Activated T-helper 1 cell treated with anti-CD3 and anti-CD28 coated beads, Interleukin-12 subunit alpha, Interleukin-12 subunit beta, Interleukin-2, Interleukin-4 antibody, amounts not matched to agents 30 ng/mL and 10 ng/mL and 1 ng/mL, durations not matched to agents 14 hours and 24 hours and 36 hours (primary cell): ENCODE data around the gene XPO6. TPM values are rescaled to one million over a fixed set of nuclear protein-coding genes. Genes with fewer than 3 reads are reported as not detected.

ENCODE experiments used
- DNase-seq: peaks from one replicate; pipeline ENCODE4 v3.0.0; 2021; ENCODE audit warnings: low spot score
- H3K27ac Mint-ChIP-seq: one replicate; pipeline ENCODE4 v1.8.0; 2021; ENCODE audit warnings: mild to moderate bottlenecking, mixed read lengths
- H3K27me3 Mint-ChIP-seq: one replicate; pipeline ENCODE4 v1.8.0; 2022; ENCODE audit warnings: mild to moderate bottlenecking, moderate library complexity, mixed read lengths; ENCODE audit not compliant: insufficient read depth
- H3K36me3 Mint-ChIP-seq: one replicate; pipeline ENCODE4 v1.8.0; 2021; ENCODE audit warnings: low read depth, mixed read lengths
- H3K4me1 Mint-ChIP-seq: one replicate; pipeline ENCODE4 v1.8.0; 2021; ENCODE audit warnings: low read depth, mixed read lengths
- H3K4me3 Mint-ChIP-seq: one replicate; pipeline ENCODE4 v1.8.0; 2021; ENCODE audit warnings: mild to moderate bottlenecking, moderate library complexity, mixed read lengths
- H3K9me3 Mint-ChIP-seq: one replicate; pipeline ENCODE4 v1.8.0; 2021; ENCODE audit warnings: mixed read lengths
- intact Hi-C: fragments of 100-400 bp; cut with micrococcal nuclease; formaldehyde crosslinking; loops from one replicate; pipeline ENCODE4 v1.15.1; 2024
- total RNA-seq: library from RNA; stranded (reverse); gene quantifications from 2 replicates; pipeline ENCODE4 v1.2.3, GENCODE V29; 2022

The XPO6 gene
- total RNA-seq, 1 donor from 2014 or later = 225 TPM

GRCh38 chr16:28207399-28207798 lies 4.4 kb downstream of the XPO6 start:
- peak overlapping the region; percentile 43 for H3K4me3 Mint-ChIP-seq
- peaks cover 36% of the 10 kb centered on the region for H3K4me1 Mint-ChIP-seq
- no peaks in the 10 kb centered on the region for H3K27me3 Mint-ChIP-seq
- peaks cover 23% of the 10 kb centered on the region for H3K36me3 Mint-ChIP-seq
- H3K9me3 Mint-ChIP-seq = no peaks in the 10 kb centered on the region
- peak overlapping the region; percentile 50 for H3K27ac Mint-ChIP-seq
- DNase-seq = no peak
- intact Hi-C loops = no loop called here

DNA sequence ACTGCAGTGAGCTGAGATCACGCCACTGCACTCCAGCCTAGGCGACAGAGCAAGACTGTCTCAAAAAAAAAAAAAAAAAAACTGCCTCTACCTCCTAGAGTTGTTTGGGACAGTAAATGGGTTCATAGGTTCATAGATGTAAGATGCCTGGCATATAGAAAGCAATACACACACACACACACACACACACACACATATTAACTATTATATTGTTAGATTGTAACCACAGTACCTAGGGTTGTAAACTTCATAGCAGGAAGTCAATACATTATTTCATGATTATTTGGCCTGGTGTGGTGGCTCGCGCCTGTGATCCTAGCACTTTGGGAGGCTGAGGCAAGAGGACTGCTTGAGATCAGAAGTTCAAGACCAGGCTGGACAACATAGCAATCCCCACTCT lies 5.8 kb downstream of the XPO6 start:
- peaks cover 26% of the 10 kb centered on the region for H3K36me3 Mint-ChIP-seq
- H3K27ac Mint-ChIP-seq = no peak overlapping the region
- H3K4me3 Mint-ChIP-seq = no peak overlapping the region
- no peaks in the 10 kb centered on the region for H3K9me3 Mint-ChIP-seq
- intact Hi-C loops = no loop called here
- H3K4me1 Mint-ChIP-seq = peaks cover 35% of the 10 kb centered on the region
- no peaks in the 10 kb centered on the region for H3K27me3 Mint-ChIP-seq
- DNase-seq = no peak

DNA sequence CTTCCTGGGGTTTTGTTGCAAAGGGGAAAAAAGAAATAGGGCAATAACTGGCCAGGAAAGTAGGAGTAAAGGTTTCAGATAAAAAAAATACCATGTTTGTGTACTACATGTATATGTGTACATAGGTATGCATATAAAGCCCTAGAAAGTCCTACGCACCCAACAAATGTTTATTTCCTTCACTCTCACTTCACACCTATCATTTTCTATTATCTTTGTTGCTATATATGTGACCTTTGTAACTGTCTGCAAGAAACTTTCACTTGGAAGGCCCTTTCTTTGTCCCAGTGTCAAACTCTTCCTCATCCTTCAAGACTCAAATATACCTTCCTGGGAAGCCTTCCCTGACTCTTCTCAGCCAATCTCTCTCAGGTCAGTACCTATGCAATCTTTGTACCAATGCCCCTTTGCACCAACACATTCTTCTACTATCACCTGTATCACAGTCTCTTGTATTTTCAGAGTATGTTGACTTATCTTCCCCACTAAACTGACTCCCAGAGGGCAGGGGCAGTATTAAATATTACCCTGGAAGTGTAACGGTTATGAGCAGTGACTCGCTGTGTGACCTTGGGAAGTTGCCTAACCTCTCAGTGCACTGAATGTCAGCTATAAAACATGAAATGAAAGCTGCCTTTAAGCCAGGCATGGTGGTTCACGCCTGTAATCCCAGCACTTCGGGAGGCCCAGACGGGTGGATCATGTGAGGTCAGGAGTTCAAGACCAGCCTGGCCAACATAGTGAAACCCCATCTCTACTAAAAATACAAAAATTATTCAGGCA lies 6.5 kb downstream of the XPO6 start:
- intact Hi-C loops = no loop called here
- no peak for DNase-seq
- H3K36me3 Mint-ChIP-seq = peaks cover 29% of the 10 kb centered on the region
- no peak overlapping the region for H3K4me3 Mint-ChIP-seq
- no peak overlapping the region for H3K27ac Mint-ChIP-seq
- H3K9me3 Mint-ChIP-seq = no peaks in the 10 kb centered on the region
- H3K4me1 Mint-ChIP-seq = peaks cover 39% of the 10 kb centered on the region
- H3K27me3 Mint-ChIP-seq = no peaks in the 10 kb centered on the region

GRCh38 chr16:28204622-28205021 lies 7.1 kb downstream of the XPO6 start:
- no peaks in the 10 kb centered on the region for H3K27me3 Mint-ChIP-seq
- no peak overlapping the region for H3K27ac Mint-ChIP-seq
- H3K9me3 Mint-ChIP-seq = no peaks in the 10 kb centered on the region
- DNase-seq = no peak
- H3K4me1 Mint-ChIP-seq = peaks cover 35% of the 10 kb centered on the region
- intact Hi-C loops = no loop called here
- no peak overlapping the region for H3K4me3 Mint-ChIP-seq
- H3K36me3 Mint-ChIP-seq = peaks cover 33% of the 10 kb centered on the region

DNA sequence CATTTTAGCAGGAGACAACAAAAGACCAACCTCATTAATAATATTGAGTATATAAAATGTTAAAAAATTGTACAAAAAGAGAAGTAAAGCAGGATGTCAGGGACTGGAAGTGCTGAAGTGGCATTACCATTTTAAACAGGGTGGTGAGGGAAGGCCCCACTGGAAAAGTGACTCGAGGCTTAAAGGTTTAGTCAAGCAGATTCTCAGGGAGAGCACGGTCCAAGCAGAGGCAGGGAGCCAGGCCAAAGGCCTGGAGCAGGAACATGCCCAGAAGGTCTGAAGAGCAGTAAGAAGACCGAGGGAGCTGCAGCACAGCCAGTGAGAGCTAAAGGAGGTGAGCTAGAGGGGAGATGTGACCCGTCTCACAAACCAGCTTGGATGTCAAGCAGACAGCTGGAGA lies 7.6 kb downstream of the XPO6 start:
- Mint-ChIP-seq H3K4me1 (peaks cover 34% of the 10 kb centered on the region), H3K27ac (no peak overlapping the region), H3K36me3 (peaks cover 33% of the 10 kb centered on the region), H3K27me3 (no peaks in the 10 kb centered on the region), H3K4me3 (no peak overlapping the region), H3K9me3 (no peaks in the 10 kb centered on the region)
- DNase-seq = no peak
- intact Hi-C loops = no loop called here

- Mint-ChIP-seq H3K4me1 (peaks cover 16% of the 10 kb centered on the region), H3K27ac (peak overlapping the region; percentile 37), H3K27me3 (no peaks in the 10 kb centered on the region), H3K36me3 (peaks cover 22% of the 10 kb centered on the region), H3K4me3 (peak overlapping the region; percentile 27), H3K9me3 (no peaks in the 10 kb centered on the region)
- intact Hi-C loops = loop anchor here (1.0 kb wide), 1 partner anchor 10 kb away; no protein-coding TSS in a partner anchor
- DNase-seq = no peak
Measured at GRCh38 chr16:28202147-28202746, 9.5 kb downstream of the XPO6 start.

DNA sequence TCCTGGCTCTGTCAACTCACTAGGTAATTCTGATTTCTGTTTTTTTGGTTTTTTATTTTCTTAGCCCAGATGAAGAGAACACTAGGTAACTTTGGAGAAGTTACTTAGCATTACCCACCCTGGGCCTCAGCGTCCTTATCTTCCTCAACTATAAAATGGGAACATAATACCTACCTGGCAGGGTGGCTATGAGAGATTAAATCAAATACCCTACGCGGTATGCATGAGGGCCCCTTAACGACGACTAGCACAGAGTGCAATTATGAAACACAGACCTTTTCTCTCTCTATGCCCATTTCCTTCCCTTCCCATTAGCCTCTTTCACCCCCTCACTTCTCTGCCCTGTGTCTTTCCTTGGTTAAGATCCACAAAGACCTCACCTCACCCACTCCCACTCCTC lies 11.1 kb downstream of the XPO6 start:
- intact Hi-C loops = no loop called here
- no peak for DNase-seq
- Mint-ChIP-seq H3K9me3 (no peaks in the 10 kb centered on the region), H3K27ac (peak overlapping the region; percentile 26), H3K4me1 (peaks cover 29% of the 10 kb centered on the region), H3K36me3 (peaks cover 27% of the 10 kb centered on the region), H3K4me3 (no peak overlapping the region), H3K27me3 (no peaks in the 10 kb centered on the region)

- peaks cover 43% of the 10 kb centered on the region for H3K36me3 Mint-ChIP-seq
- peak overlapping the region; percentile 9 for H3K27ac Mint-ChIP-seq
- DNase-seq = no peak
- H3K4me3 Mint-ChIP-seq = no peak overlapping the region
- H3K9me3 Mint-ChIP-seq = no peaks in the 10 kb centered on the region
- intact Hi-C loops = no loop called here
- H3K27me3 Mint-ChIP-seq = no peaks in the 10 kb centered on the region
- peaks cover 66% of the 10 kb centered on the region for H3K4me1 Mint-ChIP-seq
Measured at GRCh38 chr16:28196387-28196987, 15.3 kb downstream of the XPO6 start.

GRCh38 chr16:28195859-28196258 lies 15.9 kb downstream of the XPO6 start:
- peaks cover 67% of the 10 kb centered on the region for H3K4me1 Mint-ChIP-seq
- no peaks in the 10 kb centered on the region for H3K27me3 Mint-ChIP-seq
- intact Hi-C loops = no loop called here
- no peak overlapping the region for H3K4me3 Mint-ChIP-seq
- peaks cover 40% of the 10 kb centered on the region for H3K36me3 Mint-ChIP-seq
- H3K9me3 Mint-ChIP-seq = no peaks in the 10 kb centered on the region
- peak overlapping the region; percentile 59 for H3K27ac Mint-ChIP-seq
- DNase-seq = no peak

DNA sequence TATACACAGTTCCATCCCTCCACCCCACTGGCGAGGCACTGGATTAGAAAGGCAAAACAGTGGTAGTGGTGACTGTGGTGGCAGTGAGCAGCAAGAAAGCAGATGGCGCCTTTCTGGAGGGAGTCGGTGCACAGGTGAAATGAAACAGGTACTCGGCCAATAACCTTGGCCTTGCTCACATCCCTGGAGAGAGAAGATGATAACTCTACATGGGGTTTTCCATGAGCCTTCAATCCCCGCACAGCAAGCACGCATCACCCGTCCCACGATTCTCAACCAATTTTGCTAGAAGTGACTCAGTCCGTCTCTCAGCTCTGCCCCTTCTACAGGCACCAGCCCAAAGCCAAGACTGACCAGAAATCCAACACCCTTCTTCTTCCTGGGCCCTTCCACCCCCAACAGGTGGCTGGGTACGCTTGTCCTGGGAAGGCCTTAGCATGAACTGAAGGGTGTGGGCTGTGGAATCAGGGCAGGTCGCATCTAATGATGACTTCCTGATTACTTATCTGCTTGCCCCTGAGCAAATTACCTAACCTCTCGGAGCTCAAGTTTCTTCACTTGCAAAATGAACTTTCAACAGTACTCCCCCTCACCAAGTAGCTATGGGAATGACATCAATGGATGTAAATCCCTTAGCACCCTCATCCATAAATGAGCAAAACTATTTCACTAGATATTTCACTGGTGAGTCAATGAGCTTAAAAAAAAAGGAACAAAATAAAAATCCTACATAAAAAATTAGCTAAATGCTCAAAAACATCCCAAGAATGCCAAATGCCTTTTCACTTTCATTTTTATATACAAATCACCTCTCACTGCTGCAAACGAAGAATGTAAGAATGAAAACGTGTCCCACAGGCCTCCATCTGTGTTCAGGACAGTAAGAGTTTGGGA lies 18.0 kb downstream of the XPO6 start:
- no peaks in the 10 kb centered on the region for H3K27me3 Mint-ChIP-seq
- DNase-seq = peak; percentile 35
- H3K36me3 Mint-ChIP-seq = peaks cover 38% of the 10 kb centered on the region
- intact Hi-C loops = loop anchor here (1.0 kb wide), 4 partner anchors 11 to 52 kb away; no protein-coding TSS in a partner anchor
- peaks cover 78% of the 10 kb centered on the region for H3K4me1 Mint-ChIP-seq
- H3K9me3 Mint-ChIP-seq = no peaks in the 10 kb centered on the region
- peak overlapping the region; percentile 86 for H3K27ac Mint-ChIP-seq
- peak overlapping the region; percentile 77 for H3K4me3 Mint-ChIP-seq

- DNase-seq = peak; percentile 64
- Mint-ChIP-seq H3K27ac (peak overlapping the region; percentile 86), H3K27me3 (no peaks in the 10 kb centered on the region), H3K4me1 (peaks cover 86% of the 10 kb centered on the region), H3K4me3 (peak overlapping the region; percentile 77), H3K36me3 (peaks cover 41% of the 10 kb centered on the region), H3K9me3 (no peaks in the 10 kb centered on the region)
- intact Hi-C loops = loop anchor here (1.0 kb wide), 3 partner anchors 11 to 52 kb away; no protein-coding TSS in a partner anchor
Measured at GRCh38 chr16:28192806-28193529, 18.8 kb downstream of the XPO6 start.

GRCh38 chr16:28191364-28191960 lies 20.3 kb downstream of the XPO6 start:
- Mint-ChIP-seq H3K4me3 (no peak overlapping the region), H3K27me3 (no peaks in the 10 kb centered on the region), H3K9me3 (no peaks in the 10 kb centered on the region), H3K27ac (peak overlapping the region; percentile 72), H3K36me3 (peaks cover 36% of the 10 kb centered on the region), H3K4me1 (peaks cover 95% of the 10 kb centered on the region)
- intact Hi-C loops = no loop called here
- no peak for DNase-seq
